Prostate gland (tissue), 2 donors: ENCODE measurements around the gene PRCD. TPM values are rescaled to one million over a fixed set of nuclear protein-coding genes. Genes with fewer than 3 reads are reported as not detected.

Source experiments
- DNase-seq: peaks from one replicate; pipeline ENCODE4 v3.0.0-alpha.2; 2019; ENCODE audit warnings: low spot score
- H3K27ac ChIP-seq, 2 donors: fragments of 200-600 bp; sonication (generic); 2 replicates each; pipeline ENCODE4 v1.5.1; 2017 to 2019
- H3K27me3 ChIP-seq: fragments of 200-600 bp; sonication (generic); replicated peaks from 2 replicates; pipeline ENCODE4 v1.5.1; 2019; ENCODE audit not compliant: insufficient read depth
- H3K36me3 ChIP-seq, 2 donors: fragments of 200-600 bp; sonication (generic); 1 replicate in 1 of 2; 2 replicates in 1 of 2; pipeline versions ENCODE4 v1.5.1 to v1.8.1; 2017 to 2019
- H3K4me1 ChIP-seq: fragments of 200-600 bp; sonication (generic); replicated peaks from 2 replicates; pipeline ENCODE4 v1.5.1; 2019
- H3K4me3 ChIP-seq, 2 donors: fragments of 200-600 bp; sonication (generic); 2 replicates each; pipeline ENCODE4 v1.5.1; 2017 to 2019
- H3K9me3 ChIP-seq: fragments of 200-600 bp; sonication (generic); 2 replicates; pipeline ENCODE4 v1.5.1; 2017
- CTCF ChIP-seq, 4 experiments: fragments of 200-600 bp in 2 of 4; fragments of 450-650 bp in 2 of 4; sonication (generic) in 2 of 4; IDR thresholded peaks; 1 replicate in 3 of 4; 2 replicates in 1 of 4; pipeline ENCODE4 v1.5.1; 2016 to 2019; ENCODE audit warnings: antibody characterized with exemption in 4 of 4, mild to moderate bottlenecking in 2 of 4, moderate library complexity in 2 of 4
- POLR2A ChIP-seq: fragments of 450-650 bp; IDR thresholded peaks from one replicate; pipeline ENCODE4 v1.6.1; 2016; ENCODE audit warnings: antibody characterized with exemption, mild to moderate bottlenecking
- POLR2AphosphoS5 ChIP-seq: sonication (generic); formaldehyde crosslinking; IDR thresholded peaks from one replicate; pipeline ENCODE4 v1.6.1; 2017; ENCODE audit warnings: antibody characterized with exemption
- WGBS: methylation state at CpG from one replicate; pipeline ENCODE4 v1.1.5; 2018; 5-methylcytosine and 5-hydroxymethylcytosine counted together
- intact Hi-C: fragments of 100-400 bp; cut with DNase I; formaldehyde crosslinking; loops from one replicate; pipeline ENCODE4 v1.14.2; 2022
- total RNA-seq, 2 donors: library from RNA; depleted of rRNA; stranded (reverse); fragments of >200 nt; gene quantifications; one replicate each; pipeline ENCODE4 v1.1.0, GENCODE V29; 2016

Gene PRCD
- total RNA-seq, 2 donors from 2014 or later, result 0.36 to 0.85 TPM

- 82% methylated on average over 7 of the region's 7 CpGs for WGBS
These were observed 4.8 kb upstream of the PRCD start for GRCh38 chr17:76534831-76535732.

DNA sequence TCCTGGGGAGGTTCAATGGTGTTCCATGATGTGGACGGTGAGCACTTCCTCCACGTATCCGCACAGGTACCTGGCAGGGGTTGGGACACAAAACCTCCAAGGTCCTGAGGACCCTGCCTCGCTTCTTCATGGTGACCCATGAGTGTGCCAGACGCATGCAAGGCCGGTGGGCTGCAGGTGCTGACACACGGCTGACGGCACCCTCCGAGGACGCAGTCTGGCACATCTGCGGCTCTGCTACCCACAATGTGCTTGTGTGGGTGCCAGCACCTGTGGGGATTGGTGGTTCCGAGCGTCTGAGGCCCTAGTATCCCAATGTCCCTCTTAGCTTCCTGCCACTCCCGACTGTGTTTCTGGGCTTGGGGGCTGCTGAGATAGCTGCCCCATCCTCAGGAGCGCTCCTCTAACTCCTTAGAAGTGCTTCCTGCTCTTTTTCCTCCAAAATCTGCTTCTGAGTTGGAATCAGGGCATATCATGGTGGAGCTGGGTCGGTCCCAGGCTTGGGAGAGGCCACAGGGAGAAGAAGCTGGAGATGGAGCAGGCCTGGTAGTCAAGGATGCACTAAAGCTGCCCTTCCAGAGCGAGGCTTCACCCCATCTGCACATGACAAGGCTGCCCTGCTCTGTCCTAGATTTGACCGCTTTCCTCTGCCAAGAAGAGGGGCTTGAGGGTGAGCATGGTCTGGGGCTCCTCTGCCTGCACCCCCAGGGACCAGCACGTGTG lies 3.9 kb upstream of the PRCD start:
- no peak for DNase-seq
- Histone ChIP-seq H3K4me3 (no peak overlapping the region), H3K4me1 (peaks cover 4% of the 10 kb centered on the region), H3K27me3 (peaks cover 3% of the 10 kb centered on the region), H3K36me3 (no peaks in the 10 kb centered on the region), H3K9me3 (no peaks in the 10 kb centered on the region), H3K27ac (no peak overlapping the region)
- TF ChIP-seq POLR2A (no peak), POLR2AphosphoS5 (no peak), CTCF (IDR thresholded peaks at IDR 0.05) (no peak)
- intact Hi-C loops, result no loop called here
- WGBS, result 88% methylated on average over 12 of the region's 19 CpGs

More at GRCh38 chr17:76534831-76535732, 4.8 kb upstream of the PRCD start:
- intact Hi-C loops, result no loop called here
- no peaks in the 10 kb centered on the region for H3K9me3 ChIP-seq
- no peak overlapping the region for H3K27ac ChIP-seq
- TF ChIP-seq CTCF (IDR thresholded peaks at IDR 0.05) (no peak), POLR2AphosphoS5 (no peak), POLR2A (no peak)
- H3K27me3 ChIP-seq, result peaks cover 3% of the 10 kb centered on the region
- peaks cover 5% of the 10 kb centered on the region for H3K4me1 ChIP-seq
- no peaks in the 10 kb centered on the region for H3K36me3 ChIP-seq
- no peak overlapping the region for H3K4me3 ChIP-seq
- no peak for DNase-seq

GRCh38 chr17:76536511-76537287 lies 3.1 kb upstream of the PRCD start:
- 61% methylated on average over 25 of the region's 25 CpGs for WGBS
- intact Hi-C loops, result no loop called here
- Histone ChIP-seq H3K27me3 (peaks cover 3% of the 10 kb centered on the region), H3K9me3 (no peaks in the 10 kb centered on the region), H3K4me1 (peaks cover 4% of the 10 kb centered on the region), H3K27ac (peak overlapping the region; percentile 36 to 52), H3K4me3 (peak overlapping the region; percentile 27 to 32), H3K36me3 (no peaks in the 10 kb centered on the region)
- TF ChIP-seq POLR2A, result no peak
- no peak for TF ChIP-seq POLR2AphosphoS5
- no peak for TF ChIP-seq CTCF (IDR thresholded peaks at IDR 0.05)
- no peak for DNase-seq

DNA sequence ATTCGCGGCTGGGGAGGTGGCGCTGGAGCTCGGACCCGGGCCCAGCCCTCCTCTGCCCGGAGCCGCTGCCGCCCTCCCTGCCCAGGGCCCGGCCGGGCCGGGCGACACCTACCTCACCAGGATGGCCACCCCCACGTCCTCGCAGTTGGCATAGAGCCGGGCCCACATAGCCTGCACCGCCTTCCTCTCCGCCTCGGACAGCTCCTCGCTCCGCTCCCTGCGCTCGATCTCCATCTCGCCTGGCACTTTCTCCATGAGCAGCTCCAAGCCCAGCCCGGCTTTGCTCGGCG lies 2.6 kb upstream of the PRCD start:
- H3K27me3 ChIP-seq, result peaks cover 3% of the 10 kb centered on the region
- no peak for DNase-seq
- intact Hi-C loops, result no loop called here
- peaks cover 4% of the 10 kb centered on the region for H3K4me1 ChIP-seq
- no peaks in the 10 kb centered on the region for H3K36me3 ChIP-seq
- under 1% methylated on average over 26 of the region's 26 CpGs for WGBS
- TF ChIP-seq CTCF (IDR thresholded peaks at IDR 0.05) (no peak), POLR2AphosphoS5 (no peak), POLR2A (no peak)
- H3K4me3 ChIP-seq, result peak overlapping the region; percentile 27 to 32
- H3K27ac ChIP-seq, result peak overlapping the region; percentile 36 to 52
- H3K9me3 ChIP-seq, result no peaks in the 10 kb centered on the region
